ENCODE measurements around the gene CTH.

GRCh38 chr1:70438529-70438928, 27.5 kb downstream of the CTH start:
- TF ChIP-seq, protein P1, sequence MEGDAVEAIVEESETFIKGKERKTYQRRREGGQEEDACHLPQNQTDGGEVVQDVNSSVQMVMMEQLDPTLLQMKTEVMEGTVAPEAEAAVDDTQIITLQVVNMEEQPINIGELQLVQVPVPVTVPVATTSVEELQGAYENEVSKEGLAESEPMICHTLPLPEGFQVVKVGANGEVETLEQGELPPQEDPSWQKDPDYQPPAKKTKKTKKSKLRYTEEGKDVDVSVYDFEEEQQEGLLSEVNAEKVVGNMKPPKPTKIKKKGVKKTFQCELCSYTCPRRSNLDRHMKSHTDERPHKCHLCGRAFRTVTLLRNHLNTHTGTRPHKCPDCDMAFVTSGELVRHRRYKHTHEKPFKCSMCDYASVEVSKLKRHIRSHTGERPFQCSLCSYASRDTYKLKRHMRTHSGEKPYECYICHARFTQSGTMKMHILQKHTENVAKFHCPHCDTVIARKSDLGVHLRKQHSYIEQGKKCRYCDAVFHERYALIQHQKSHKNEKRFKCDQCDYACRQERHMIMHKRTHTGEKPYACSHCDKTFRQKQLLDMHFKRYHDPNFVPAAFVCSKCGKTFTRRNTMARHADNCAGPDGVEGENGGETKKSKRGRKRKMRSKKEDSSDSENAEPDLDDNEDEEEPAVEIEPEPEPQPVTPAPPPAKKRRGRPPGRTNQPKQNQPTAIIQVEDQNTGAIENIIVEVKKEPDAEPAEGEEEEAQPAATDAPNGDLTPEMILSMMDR (IDR thresholded peaks at IDR 0.05): no peak
- TF ChIP-seq POLR2A (IDR thresholded peaks at IDR 0.05): no peak
